CD4-positive, alpha-beta T cell treated with Interleukin-15 for 1 hour (primary cell): ENCODE measurements around the gene KCNJ1.

Source experiments
- DNase-seq: peaks from one replicate; pipeline ENCODE4 v3.0.0-alpha.2; 2020

Gene KCNJ1

GRCh38 chr11:128819198-128819597 is 47.9 kb downstream of the KCNJ1 start:
- no peak for DNase-seq

- DNase-seq = no peak
These were observed 52.0 kb downstream of the KCNJ1 start for GRCh38 chr11:128814856-128815705.

DNA sequence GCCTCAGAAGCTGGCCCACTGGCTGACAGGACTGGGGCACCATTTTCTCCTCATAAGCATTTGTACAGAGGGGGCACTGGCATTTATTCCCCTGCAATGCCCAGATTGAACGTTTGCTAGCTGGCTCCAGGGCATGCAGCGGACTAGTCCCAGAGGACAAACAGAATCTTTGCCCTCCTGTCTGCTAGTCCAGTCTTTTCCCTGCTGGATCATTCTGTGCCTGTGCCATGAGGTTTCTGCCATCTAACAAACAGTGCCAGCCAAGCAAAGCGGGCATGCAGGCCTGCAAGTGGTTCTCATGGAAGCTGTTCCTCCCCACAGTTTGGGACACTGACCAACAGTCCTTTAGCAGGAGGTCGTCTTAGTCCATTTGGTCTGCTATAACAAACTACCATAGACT is 53.4 kb downstream of the KCNJ1 start:
- DNase-seq = no peak

DNA sequence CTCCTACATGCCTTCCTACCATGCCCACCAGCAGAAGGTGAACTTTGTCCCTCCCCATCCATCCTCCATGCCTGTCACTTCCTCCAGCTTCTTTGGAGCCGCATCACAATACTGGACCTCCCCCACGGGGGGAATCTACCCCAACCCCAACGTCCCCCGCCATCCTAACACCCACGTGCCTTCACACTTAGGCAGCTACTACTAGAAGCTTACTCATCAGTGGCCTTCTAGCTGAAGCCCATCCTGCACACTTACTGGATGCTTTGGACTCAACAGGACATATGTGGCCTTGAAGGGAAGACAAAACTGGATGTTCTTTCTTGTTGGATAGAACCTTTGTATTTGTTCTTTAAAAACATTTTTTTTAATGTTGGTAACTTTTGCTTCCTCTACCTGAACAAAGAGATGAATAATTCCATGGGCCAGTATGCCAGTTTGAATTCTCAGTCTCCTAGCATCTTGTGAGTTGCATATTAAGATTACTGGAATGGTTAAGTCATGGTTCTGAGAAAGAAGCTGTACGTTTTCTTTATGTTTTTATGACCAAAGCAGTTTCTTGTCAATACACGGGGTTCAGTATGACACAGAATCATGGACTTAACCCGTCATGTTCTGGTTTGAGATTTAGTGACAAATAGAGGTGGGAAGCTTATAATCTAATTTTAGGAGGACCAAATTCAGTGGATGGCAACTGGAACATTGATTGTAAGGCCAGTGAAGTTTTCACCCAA is 56.1 kb downstream of the KCNJ1 start:
- no peak for DNase-seq

DNA sequence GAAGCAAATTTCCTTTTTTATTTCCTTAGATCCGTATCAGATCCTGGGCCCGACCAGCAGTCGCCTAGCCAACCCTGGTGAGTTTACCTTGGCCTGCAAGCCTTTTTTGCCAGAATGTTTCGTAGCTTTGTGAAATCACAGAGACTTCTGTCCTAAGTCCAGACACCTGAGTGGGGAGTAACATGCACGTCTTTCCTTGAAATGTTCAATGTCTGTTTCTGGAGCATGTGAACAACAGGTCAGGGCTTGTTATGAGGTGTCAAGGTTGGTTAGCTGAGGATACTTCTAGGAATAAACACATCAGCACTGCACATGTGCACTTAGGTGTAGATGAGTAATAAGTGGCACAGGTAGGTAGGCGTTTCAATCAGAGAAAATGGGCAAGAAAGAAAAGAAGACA is 58.0 kb downstream of the KCNJ1 start:
- DNase-seq = no peak

DNA sequence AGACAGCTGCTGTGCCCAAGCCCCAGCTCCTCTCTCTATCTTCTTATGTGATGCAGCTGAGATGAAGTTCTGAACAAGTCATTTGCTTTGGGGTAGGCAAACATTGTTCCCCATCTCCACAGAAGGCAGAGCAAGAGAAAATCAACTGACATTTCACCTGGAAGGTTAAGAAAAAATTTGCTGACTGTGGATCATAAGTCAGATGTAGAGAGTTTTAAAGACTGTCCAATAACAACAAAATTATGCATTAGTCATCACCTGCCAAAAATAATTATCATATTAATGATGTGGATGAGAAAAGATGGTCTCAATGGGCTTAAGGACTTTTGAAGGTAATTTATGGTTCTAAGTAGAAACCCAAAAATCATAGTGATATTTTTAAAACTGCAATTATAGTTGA is 59.2 kb downstream of the KCNJ1 start:
- DNase-seq = no peak

- DNase-seq = no peak
These were observed 60.4 kb downstream of the KCNJ1 start for GRCh38 chr11:128806506-128807261.

GRCh38 chr11:128804481-128804880 is 62.6 kb downstream of the KCNJ1 start:
- DNase-seq = no peak

- no peak for DNase-seq
These were observed 63.4 kb downstream of the KCNJ1 start for GRCh38 chr11:128803449-128804245.

DNA sequence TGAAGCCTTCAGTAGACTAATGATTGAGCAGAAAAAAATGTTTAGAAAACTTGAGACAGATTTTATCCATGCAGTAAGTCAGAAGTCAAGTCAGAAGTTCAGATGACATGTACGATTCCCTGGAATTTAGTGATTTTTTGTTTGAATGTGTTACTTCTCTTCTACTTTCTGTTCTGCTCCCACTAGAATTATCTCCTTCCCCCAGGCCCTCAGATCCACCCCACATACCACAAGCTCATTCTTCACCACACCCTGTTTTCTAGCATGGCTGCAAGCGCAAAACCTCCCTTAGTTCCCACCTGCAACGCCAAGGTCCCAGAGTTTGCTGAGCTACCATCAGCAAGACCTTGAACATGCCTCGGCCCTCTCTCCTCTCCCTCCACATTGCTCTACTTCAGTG is 64.1 kb downstream of the KCNJ1 start:
- no peak for DNase-seq

- no peak for DNase-seq
These were observed 64.6 kb downstream of the KCNJ1 start for GRCh38 chr11:128802358-128802981.

DNA sequence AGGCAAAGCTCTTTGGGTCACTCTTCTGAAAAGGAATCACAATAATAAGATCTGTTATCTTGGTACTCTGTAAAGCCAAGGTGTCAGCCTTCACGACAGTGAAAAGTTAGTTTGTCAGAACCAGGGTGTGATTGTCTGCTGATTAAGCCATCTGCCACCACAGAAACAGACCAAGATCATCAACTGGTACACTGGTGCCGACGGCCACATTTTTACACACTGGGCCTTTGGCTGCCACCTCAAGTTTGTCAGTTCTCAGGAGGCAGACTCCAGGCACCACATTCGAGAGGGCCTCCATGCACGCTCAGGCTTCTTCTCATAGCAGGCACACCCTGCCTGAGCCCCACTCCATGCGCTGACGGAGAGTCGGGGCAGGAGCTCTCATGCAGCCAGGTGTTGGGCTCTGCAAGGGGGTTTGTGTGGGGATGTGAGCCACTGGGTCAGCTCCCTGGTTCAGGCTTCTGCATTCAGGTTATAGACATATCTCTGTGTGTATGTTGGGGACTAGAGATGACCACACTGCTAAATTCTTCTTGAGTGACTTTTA is 66.2 kb downstream of the KCNJ1 start:
- DNase-seq = no peak

DNA sequence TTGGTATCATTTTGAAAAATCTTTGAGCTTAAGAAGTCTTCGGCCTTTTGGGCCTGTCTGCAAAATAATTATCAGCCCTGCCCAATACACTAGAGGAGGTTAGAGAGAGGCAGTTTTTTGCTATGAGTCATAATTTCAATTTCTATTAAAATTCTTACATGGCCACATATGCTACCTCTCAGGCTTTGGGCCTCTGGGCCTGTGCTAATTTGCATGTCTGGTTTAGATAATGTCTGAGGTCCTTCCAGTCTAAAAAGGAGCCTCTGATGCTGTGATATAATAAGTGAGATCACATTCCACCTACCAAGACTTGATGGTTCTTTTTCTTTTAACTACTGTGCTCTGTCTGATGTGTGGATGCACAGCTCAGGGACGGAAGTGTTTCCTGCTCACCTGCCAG is 70.8 kb downstream of the KCNJ1 start:
- DNase-seq = no peak

- no peak for DNase-seq
These were observed 76.9 kb downstream of the KCNJ1 start for GRCh38 chr11:128790196-128790595.

GRCh38 chr11:128789497-128790150 is 77.5 kb downstream of the KCNJ1 start:
- no peak for DNase-seq
